ENCODE data around the gene CDYL2. TPM values are rescaled to one million over a fixed set of nuclear protein-coding genes. Genes with fewer than 3 reads are reported as not detected.

The CDYL2 gene
- total and polyA plus RNA-seq, 11 donors = 0.80 to 8.6 (median 3.5) TPM

DNA sequence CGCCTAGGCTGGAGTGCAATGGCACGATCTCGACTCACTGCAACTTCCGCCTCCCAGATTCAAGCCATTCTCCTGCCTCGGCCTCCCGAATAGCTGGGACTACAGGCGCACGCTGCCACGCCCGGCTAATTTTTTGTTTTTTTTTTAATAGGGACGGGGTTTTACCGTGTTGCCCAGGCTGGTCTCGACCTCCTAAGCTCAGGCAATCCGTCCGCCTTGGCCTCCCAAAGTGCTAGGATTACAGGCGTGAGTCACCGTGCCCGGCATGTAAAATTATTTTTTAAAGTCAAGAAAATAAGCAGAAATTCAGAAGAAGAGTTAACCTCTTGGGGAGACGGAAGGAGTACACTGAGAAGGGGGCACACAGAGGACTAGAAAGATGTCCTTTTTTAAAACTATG, 27.5 kb downstream of the CDYL2 start:
- intact Hi-C loops (cut with DNase I) = no loop called here
- Histone ChIP-seq H3K4me3 (no peak overlapping the region), H3K27ac (no peak overlapping the region), H3K9me3 (peaks cover 0 to 42% (median 12%) of the 10 kb centered on the region in 12 donors), H3K27me3 (no peaks in the 10 kb centered on the region), H3K36me3 (no peaks in the 10 kb centered on the region), H3K4me1 (no peaks in the 10 kb centered on the region)
- 81 to 90% (median 84%) methylated on average over 19 of the region's 19 CpGs for WGBS, 4 donors
- TF ChIP-seq, protein P1, sequence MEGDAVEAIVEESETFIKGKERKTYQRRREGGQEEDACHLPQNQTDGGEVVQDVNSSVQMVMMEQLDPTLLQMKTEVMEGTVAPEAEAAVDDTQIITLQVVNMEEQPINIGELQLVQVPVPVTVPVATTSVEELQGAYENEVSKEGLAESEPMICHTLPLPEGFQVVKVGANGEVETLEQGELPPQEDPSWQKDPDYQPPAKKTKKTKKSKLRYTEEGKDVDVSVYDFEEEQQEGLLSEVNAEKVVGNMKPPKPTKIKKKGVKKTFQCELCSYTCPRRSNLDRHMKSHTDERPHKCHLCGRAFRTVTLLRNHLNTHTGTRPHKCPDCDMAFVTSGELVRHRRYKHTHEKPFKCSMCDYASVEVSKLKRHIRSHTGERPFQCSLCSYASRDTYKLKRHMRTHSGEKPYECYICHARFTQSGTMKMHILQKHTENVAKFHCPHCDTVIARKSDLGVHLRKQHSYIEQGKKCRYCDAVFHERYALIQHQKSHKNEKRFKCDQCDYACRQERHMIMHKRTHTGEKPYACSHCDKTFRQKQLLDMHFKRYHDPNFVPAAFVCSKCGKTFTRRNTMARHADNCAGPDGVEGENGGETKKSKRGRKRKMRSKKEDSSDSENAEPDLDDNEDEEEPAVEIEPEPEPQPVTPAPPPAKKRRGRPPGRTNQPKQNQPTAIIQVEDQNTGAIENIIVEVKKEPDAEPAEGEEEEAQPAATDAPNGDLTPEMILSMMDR (IDR thresholded peaks at IDR 0.05) = no peak
- no peak for TF ChIP-seq POLR2A (IDR thresholded peaks at IDR 0.05)
- no peak for DNase-seq
- no peak for ATAC-seq

DNA sequence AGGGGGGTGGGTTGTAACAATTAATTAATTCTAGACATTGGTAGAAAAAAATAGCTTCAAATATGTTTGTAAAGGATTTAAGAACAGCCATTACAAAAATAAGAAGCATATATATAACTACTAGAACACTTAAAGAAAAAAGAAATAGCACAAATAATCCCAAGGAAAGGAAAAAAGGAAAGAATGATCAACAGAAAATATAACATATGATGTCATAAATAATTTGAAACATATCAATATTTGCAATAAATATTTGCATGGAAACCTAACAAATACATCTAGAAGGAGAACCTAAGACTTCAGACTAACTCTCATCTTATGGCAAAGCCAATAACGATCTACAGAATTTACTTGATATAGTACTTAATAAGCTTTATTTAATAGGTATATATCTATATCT, 28.9 kb downstream of the CDYL2 start:
- no peak overlapping the region for H3K27ac ChIP-seq
- 88 to 96% (median 91%) methylated on average over 1 of the region's 1 CpG for WGBS, 4 donors
- no peak for ATAC-seq
- DNase-seq = no peak
- peaks cover 0 to 42% (median 10%) of the 10 kb centered on the region in 12 donors for H3K9me3 ChIP-seq
- H3K4me1 ChIP-seq = no peaks in the 10 kb centered on the region
- H3K36me3 ChIP-seq = peaks cover 0 to 3% (median 0%) of the 10 kb centered on the region in 9 donors
- intact Hi-C loops (cut with DNase I) = no loop called here
- H3K27me3 ChIP-seq = no peaks in the 10 kb centered on the region
- H3K4me3 ChIP-seq = no peak overlapping the region
- no peak for TF ChIP-seq POLR2A (IDR thresholded peaks at IDR 0.05)
- TF ChIP-seq, protein P1 (IDR thresholded peaks at IDR 0.05) = no peak

DNA sequence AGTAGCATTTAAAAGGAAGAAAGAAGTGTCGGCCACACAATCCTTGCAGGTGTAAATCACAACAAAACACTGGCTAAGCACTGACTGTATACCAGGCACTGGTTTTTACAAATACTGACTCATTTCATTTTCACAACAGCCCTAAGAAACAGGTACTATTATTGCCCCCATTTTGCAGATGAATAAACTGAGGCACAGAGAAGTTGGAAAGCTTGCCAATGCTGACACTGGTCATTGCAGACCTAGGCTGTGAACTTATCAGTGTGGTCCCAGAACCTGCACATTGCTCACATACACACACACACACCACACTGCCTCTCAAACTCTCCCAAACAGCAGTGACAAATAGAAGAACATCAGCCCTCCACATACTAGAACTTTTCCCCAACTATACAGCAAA, 37.6 kb downstream of the CDYL2 start:
- WGBS, 4 donors = 84 to 87% (median 86%) methylated on average over 1 of the region's 1 CpG
- ATAC-seq (no peak), DNase-seq (no peak)
- no peaks in the 10 kb centered on the region for H3K27me3 ChIP-seq
- H3K4me3 ChIP-seq = no peak overlapping the region
- no peak overlapping the region for H3K27ac ChIP-seq
- H3K4me1 ChIP-seq = no peaks in the 10 kb centered on the region
- TF ChIP-seq, protein P1 (IDR thresholded peaks at IDR 0.05) = no peak
- TF ChIP-seq POLR2A (IDR thresholded peaks at IDR 0.05) = no peak
- intact Hi-C loops (cut with DNase I) = no loop called here
- H3K9me3 ChIP-seq = peaks cover 0 to 45% (median 21%) of the 10 kb centered on the region in 12 donors
- H3K36me3 ChIP-seq = peaks cover 0 to 3% (median 0%) of the 10 kb centered on the region in 9 donors

DNA sequence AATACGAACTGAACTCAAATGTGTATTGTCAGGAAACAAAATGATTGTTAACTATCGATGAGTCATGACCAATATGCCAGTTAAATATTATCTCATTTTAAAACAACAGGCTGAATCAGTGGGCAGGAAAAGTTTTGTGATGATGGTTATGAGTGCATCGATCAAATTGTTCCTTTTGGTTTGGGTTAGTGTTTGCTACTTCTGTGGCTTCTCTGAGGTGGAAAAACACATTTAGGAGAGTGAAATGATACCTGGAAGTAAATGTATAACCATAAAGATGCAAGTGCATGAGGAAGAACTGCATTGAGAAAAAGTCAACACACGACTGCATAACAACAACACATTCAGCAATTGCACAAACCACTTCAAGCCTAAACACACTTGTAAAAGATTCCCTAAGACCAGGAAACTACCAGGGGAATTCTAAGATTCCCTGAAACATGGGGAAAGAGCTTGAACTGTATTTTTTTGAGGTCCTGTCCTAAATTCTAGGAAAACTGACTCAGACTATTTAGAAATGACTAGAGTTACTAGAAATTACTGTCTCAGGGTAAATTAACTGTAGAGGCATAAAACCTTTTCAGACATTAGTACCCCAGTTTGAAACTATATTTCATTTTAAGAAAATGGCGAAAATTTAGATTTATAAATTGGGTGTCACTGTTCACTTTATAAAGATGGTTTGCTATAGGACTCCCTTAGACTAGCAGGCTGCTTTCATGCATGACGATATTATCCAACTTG, 44.8 kb downstream of the CDYL2 start:
- no peak overlapping the region for H3K27ac ChIP-seq
- DNase-seq (no peak), ATAC-seq (no peak)
- TF ChIP-seq, protein P1 (IDR thresholded peaks at IDR 0.05) = no peak
- no peak for TF ChIP-seq POLR2A (IDR thresholded peaks at IDR 0.05)
- no peaks in the 10 kb centered on the region for H3K27me3 ChIP-seq
- peaks cover 0 to 4% (median 0%) of the 10 kb centered on the region in 12 donors for H3K4me1 ChIP-seq
- H3K36me3 ChIP-seq = no peaks in the 10 kb centered on the region
- WGBS, 4 donors = 81 to 87% (median 85%) methylated on average over 6 of the region's 6 CpGs
- peaks cover 0 to 8% (median 0%) of the 10 kb centered on the region in 12 donors for H3K9me3 ChIP-seq
- H3K4me3 ChIP-seq = no peak overlapping the region
- intact Hi-C loops (cut with DNase I) = no loop called here
